SU-DHL-6 (cell line): ENCODE results near the gene PPP2R2C.

ENCODE experiments used
- H2AFZ ChIP-seq: fragments of 200-600 bp; sonication (generic); 2 replicates; pipeline ENCODE4 v1.6.1; 2014; ENCODE audit warnings: low read depth, mild to moderate bottlenecking, moderate library complexity, mixed read lengths, antibody characterized with exemption, low read length; ENCODE audit not compliant: severe bottlenecking
- H3F3A ChIP-seq: fragments of 200-600 bp; shearing (Covaris generic); 2 replicates; pipeline ENCODE4 v1.6.0; 2016; ENCODE audit warnings: antibody characterized with exemption, mild to moderate bottlenecking; ENCODE audit not compliant: insufficient read depth
- H3K27ac ChIP-seq: fragments of 200-600 bp; sonication (generic); 2 replicates; pipeline ENCODE4 v1.5.1; 2016; ENCODE audit warnings: low read depth, mild to moderate bottlenecking, low read length, moderate library complexity, mixed read lengths
- H3K27me3 ChIP-seq: fragments of 200-600 bp; sonication (generic), shearing (Covaris generic); 2 replicates; pipeline ENCODE4 v1.6.0; 2014; ENCODE audit warnings: mild to moderate bottlenecking, low read length
- H3K36me3 ChIP-seq: fragments of 200-600 bp; sonication (generic); 2 replicates; pipeline ENCODE4 v1.6.1; 2014; ENCODE audit warnings: mild to moderate bottlenecking, low read length, mixed read lengths
- H3K4me2 ChIP-seq: fragments of 300-600, 200-600 bp; shearing (Covaris generic), sonication (generic); 2 replicates; pipeline ENCODE4 v1.6.0; 2014; ENCODE audit warnings: low read length, low read depth, mild to moderate bottlenecking; ENCODE audit not compliant: poor library complexity, severe bottlenecking
- H3K4me3 ChIP-seq: fragments of 200-600 bp; sonication (generic); 2 replicates; pipeline ENCODE4 v1.5.1; 2014; ENCODE audit warnings: antibody characterized with exemption, low read length, mild to moderate bottlenecking, mixed read lengths; ENCODE audit not compliant: insufficient read depth, poor library complexity, severe bottlenecking
- H3K79me2 ChIP-seq: fragments of 200-600 bp; sonication (generic); 2 replicates; pipeline ENCODE4 v1.6.1; 2014; ENCODE audit warnings: mild to moderate bottlenecking, low read length, moderate library complexity; ENCODE audit not compliant: insufficient read depth
- H3K9ac ChIP-seq: fragments of 200-600 bp; sonication (generic); 2 replicates; pipeline ENCODE4 v1.7.0; 2014; ENCODE audit warnings: mild to moderate bottlenecking, low read length
- H3K9me2 ChIP-seq: fragments of 200-600 bp; sonication (generic); replicated peaks from 2 replicates; pipeline ENCODE4 v1.6.1; 2014; ENCODE audit warnings: low read length; ENCODE audit not compliant: insufficient read depth
- H3K9me3 ChIP-seq: fragments of 200-600 bp; sonication (generic); 2 replicates; pipeline ENCODE4 v1.6.1; 2014; ENCODE audit warnings: low read length, mixed read lengths; ENCODE audit not compliant: insufficient read depth
- H4K20me1 ChIP-seq: fragments of 200-600 bp; sonication (generic); 2 replicates; pipeline ENCODE4 v1.6.1; 2014; ENCODE audit warnings: low read depth, mild to moderate bottlenecking, antibody characterized with exemption, low read length, moderate library complexity, mixed read lengths
- CTCF ChIP-seq: fragments of 200-600 bp; sonication (generic); IDR thresholded peaks from one replicate; pipeline ENCODE4 v1.5.1; 2017; ENCODE audit warnings: antibody characterized with exemption, mild to moderate bottlenecking, low read length, moderate library complexity; ENCODE audit not compliant: insufficient read depth, poor library complexity, severe bottlenecking
- EZH2phosphoT487 ChIP-seq: fragments of 200-600 bp; sonication (generic), shearing (Covaris generic); conservative IDR thresholded peaks from 2 replicates; pipeline ENCODE4 v1.6.1; 2018; ENCODE audit warnings: mild to moderate bottlenecking, antibody characterized with exemption, low read length, moderate library complexity, mixed read lengths

Gene PPP2R2C

DNA sequence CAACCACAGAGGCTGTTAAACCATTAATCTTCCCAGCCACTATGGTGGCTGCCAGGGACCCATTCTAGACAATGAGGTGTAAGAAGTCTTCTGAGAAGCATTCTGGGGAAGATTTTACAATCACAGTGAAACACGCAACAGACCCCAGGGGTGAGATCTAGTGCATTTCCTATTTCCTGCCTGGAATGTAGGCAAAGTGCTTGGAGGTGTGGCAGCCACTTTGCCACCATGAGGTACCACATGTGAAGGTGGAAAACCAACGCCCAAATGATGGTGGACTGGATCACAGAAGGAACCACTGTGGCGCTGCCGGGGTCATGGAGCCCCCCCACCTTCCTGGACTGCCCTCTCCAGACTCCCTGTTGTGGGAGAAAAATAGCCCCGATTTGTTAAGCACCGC lies 140.9 kb downstream of the PPP2R2C start:
- Histone ChIP-seq H3K4me2 (no peak overlapping the region), H3K9ac (no peak overlapping the region), H3K27me3 (no peaks in the 10 kb centered on the region), H3K36me3 (no peaks in the 10 kb centered on the region), H2AFZ (no peak overlapping the region), H3K27ac (no peak overlapping the region), H3K79me2 (no peaks in the 10 kb centered on the region), H4K20me1 (no peaks in the 10 kb centered on the region), H3F3A (no peaks in the 10 kb centered on the region), H3K9me2 (no peaks in the 10 kb centered on the region), H3K9me3 (no peaks in the 10 kb centered on the region), H3K4me3 (no peak overlapping the region)
- no peak for TF ChIP-seq EZH2phosphoT487
- TF ChIP-seq CTCF, result no peak

- Histone ChIP-seq H3K9me2 (no peaks in the 10 kb centered on the region), H3K27me3 (no peaks in the 10 kb centered on the region), H3K4me2 (no peak overlapping the region), H4K20me1 (no peaks in the 10 kb centered on the region), H3K9me3 (no peaks in the 10 kb centered on the region), H3K9ac (no peak overlapping the region), H3F3A (no peaks in the 10 kb centered on the region), H3K4me3 (no peak overlapping the region), H3K36me3 (no peaks in the 10 kb centered on the region), H3K27ac (no peak overlapping the region), H2AFZ (no peak overlapping the region), H3K79me2 (no peaks in the 10 kb centered on the region)
- peak; percentile 47 for TF ChIP-seq CTCF
- no peak for TF ChIP-seq EZH2phosphoT487
Observed at GRCh38 chr4:6331018-6331417, 141.4 kb downstream of the PPP2R2C start.

- H3F3A ChIP-seq, result no peaks in the 10 kb centered on the region
- H3K36me3 ChIP-seq, result no peaks in the 10 kb centered on the region
- H3K9ac ChIP-seq, result no peak overlapping the region
- H3K79me2 ChIP-seq, result no peaks in the 10 kb centered on the region
- no peaks in the 10 kb centered on the region for H4K20me1 ChIP-seq
- H3K4me2 ChIP-seq, result no peak overlapping the region
- no peaks in the 10 kb centered on the region for H3K9me3 ChIP-seq
- TF ChIP-seq CTCF (no peak), EZH2phosphoT487 (no peak)
- H3K9me2 ChIP-seq, result no peaks in the 10 kb centered on the region
- no peak overlapping the region for H2AFZ ChIP-seq
- H3K27ac ChIP-seq, result no peak overlapping the region
- H3K27me3 ChIP-seq, result no peaks in the 10 kb centered on the region
- H3K4me3 ChIP-seq, result no peak overlapping the region
Observed at GRCh38 chr4:6330384-6330767, 142.0 kb downstream of the PPP2R2C start.
